CD8-positive, alpha-beta memory T cell (primary cell): ENCODE measurements around the gene TOMT. TPM values are rescaled to one million over a fixed set of nuclear protein-coding genes. Genes with fewer than 3 reads are reported as not detected.
"Not testable (repeated sequence)": the region's sequence is repeated elsewhere in the genome, so short reads cannot be mapped to it uniquely, and the experiment has no call there.

Experiments used
- CTCF ChIA-PET: fragments of 350-600 bp; sonication (Branson Sonifier 250); formaldehyde crosslinking; loops from one replicate; lab custom pipeline; 2021; ENCODE audit warnings: antibody characterized with exemption; lab: Charles Lee
- POLR2A ChIA-PET: fragments of 350-600 bp; sonication (Branson Sonifier 250); formaldehyde crosslinking; loops from one replicate; lab custom pipeline; 2021; ENCODE audit warnings: antibody characterized with exemption; lab: Charles Lee
- DNase-seq, 5 donors: peaks; one replicate each; pipeline versions ENCODE4 v3.0.0 to v3.0.0-alpha.2; 2020 to 2022; ENCODE audit warnings: mixed read lengths in 1 of 5
- H3K27ac ChIP-seq: one replicate; pipeline ENCODE4 v1.7.0; 2013; ENCODE audit warnings: low read depth, mild to moderate bottlenecking, low read length, moderate library complexity
- H3K27me3 ChIP-seq: 2 replicates; pipeline ENCODE4 v1.7.0; 2013; ENCODE audit warnings: low read length, mild to moderate bottlenecking; ENCODE audit not compliant: insufficient read depth, poor library complexity, severe bottlenecking
- H3K36me3 ChIP-seq: 2 replicates; pipeline ENCODE4 v1.7.0; 2013; ENCODE audit warnings: mild to moderate bottlenecking, low read length, moderate library complexity; ENCODE audit not compliant: insufficient read depth
- H3K4me1 ChIP-seq: 2 replicates; pipeline ENCODE4 v1.7.0; 2013; ENCODE audit warnings: mild to moderate bottlenecking, low read length, moderate library complexity; ENCODE audit not compliant: insufficient read depth
- H3K4me3 ChIP-seq: 2 replicates; pipeline ENCODE4 v1.7.0; 2013; ENCODE audit warnings: mild to moderate bottlenecking, low read length
- H3K9me3 ChIP-seq: 2 replicates; pipeline ENCODE4 v1.7.0; 2013; ENCODE audit warnings: mild to moderate bottlenecking, low read length
- H3K27ac Mint-ChIP-seq, 8 donors: one replicate each; pipeline ENCODE4 v1.8.0; 2020 to 2021; ENCODE audit warnings: mixed read lengths in 8 of 8, mild to moderate bottlenecking in 6 of 8, inconsistent platforms in 3 of 8, moderate library complexity in 3 of 8
- H3K27me3 Mint-ChIP-seq, 2 donors: one replicate each; pipeline ENCODE4 v1.8.0; 2020 to 2021; ENCODE audit warnings: mixed read lengths in 2 of 2, mild to moderate bottlenecking in 1 of 2, moderate library complexity in 1 of 2
- H3K36me3 Mint-ChIP-seq, 3 donors: one replicate each; pipeline ENCODE4 v1.8.0; 2020 to 2021; ENCODE audit warnings: mixed read lengths in 3 of 3, inconsistent platforms in 1 of 3, mild to moderate bottlenecking in 1 of 3
- H3K4me1 Mint-ChIP-seq, 3 donors: one replicate each; pipeline ENCODE4 v1.8.0; 2020 to 2021; ENCODE audit warnings: mixed read lengths in 3 of 3, inconsistent platforms in 1 of 3, mild to moderate bottlenecking in 1 of 3
- H3K4me3 Mint-ChIP-seq, 7 donors: one replicate each; pipeline ENCODE4 v1.8.0; 2020 to 2021; ENCODE audit warnings: mixed read lengths in 7 of 7, mild to moderate bottlenecking in 6 of 7, moderate library complexity in 4 of 7, inconsistent platforms in 2 of 7
- H3K9me3 Mint-ChIP-seq, 5 donors: one replicate each; pipeline ENCODE4 v1.8.0; 2020 to 2022; ENCODE audit warnings: mixed read lengths in 5 of 5, mild to moderate bottlenecking in 3 of 5, moderate library complexity in 2 of 5, inconsistent platforms in 1 of 5
- polyA plus RNA-seq: library from polyadenylated mRNA; unstranded; fragments of 300-500 nt; fragmentation: Illumina TruSeq; gene quantifications from one replicate; pipeline ENCODE4 v1.2.3, GENCODE V29; 2021
- total RNA-seq, 2 experiments: library from RNA; stranded (reverse); gene quantifications; one replicate each; pipeline ENCODE4 v1.2.3, GENCODE V29; 2021

TOMT gene
- total and polyA plus RNA-seq, 3 experiments from 2014 or later: not detected

- CTCF ChIA-PET: interaction anchor here (2.2 to 8.6 kb wide), 2 partner anchors 10 to 129 kb away, joined by 8 to 40 read pairs; no protein-coding TSS in a partner anchor
- H3K27me3 Mint-ChIP-seq, H3K9me3 Mint-ChIP-seq, H3K27ac Mint-ChIP-seq, H3K27ac ChIP-seq, H3K36me3 Mint-ChIP-seq, H3K4me3 Mint-ChIP-seq, H3K4me1 ChIP-seq, H3K36me3 ChIP-seq, H3K27me3 ChIP-seq, H3K4me3 ChIP-seq, DNase-seq, H3K4me1 Mint-ChIP-seq, H3K9me3 ChIP-seq: not testable (repeated sequence)
- POLR2A ChIA-PET: interaction anchor here (0.8 kb wide), 1 partner anchor 9 kb away, joined by 3 read pairs; no protein-coding TSS in a partner anchor
Measured at GRCh38 chr11:72153874-72154273, 48.1 kb downstream of the TOMT start.

- H3K27ac ChIP-seq: no peak overlapping the region
- Mint-ChIP-seq H3K27ac (peak overlapping the region in 1 of 8 donors; percentile 25), H3K27me3 (peaks cover 6 to 13% of the 10 kb centered on the region in 2 donors), H3K4me1 (no peaks in the 10 kb centered on the region), H3K9me3 (no peaks in the 10 kb centered on the region), H3K4me3 (no peak overlapping the region), H3K36me3 (no peaks in the 10 kb centered on the region)
- no peaks in the 10 kb centered on the region for H3K9me3 ChIP-seq
- ChIA-PET CTCF (interaction anchor here (1.1 to 8.6 kb wide), 3 partner anchors 11 to 140 kb away, joined by 3 to 40 read pairs (median 8); no protein-coding TSS in a partner anchor), POLR2A (no interaction called here)
- no peak overlapping the region for H3K4me3 ChIP-seq
- no peaks in the 10 kb centered on the region for H3K36me3 ChIP-seq
- H3K4me1 ChIP-seq: no peaks in the 10 kb centered on the region
- no peak for DNase-seq
- no peaks in the 10 kb centered on the region for H3K27me3 ChIP-seq
Measured at GRCh38 chr11:72154816-72155215, 49.1 kb downstream of the TOMT start.

GRCh38 chr11:72155751-72156150 is 50.0 kb downstream of the TOMT start:
- no peaks in the 10 kb centered on the region for H3K4me1 Mint-ChIP-seq
- ChIA-PET CTCF (interaction anchor here (8.6 kb wide), 1 partner anchor 12 kb away, joined by 40 read pairs; no protein-coding TSS in a partner anchor), POLR2A (no interaction called here)
- H3K4me1 ChIP-seq: no peaks in the 10 kb centered on the region
- H3K9me3 ChIP-seq: no peaks in the 10 kb centered on the region
- H3K4me3 Mint-ChIP-seq: no peak overlapping the region
- no peaks in the 10 kb centered on the region for H3K27me3 ChIP-seq
- H3K27me3 Mint-ChIP-seq: peaks cover 6 to 19% of the 10 kb centered on the region in 2 donors
- no peak overlapping the region for H3K27ac ChIP-seq
- no peaks in the 10 kb centered on the region for H3K9me3 Mint-ChIP-seq
- no peak overlapping the region for H3K4me3 ChIP-seq
- no peaks in the 10 kb centered on the region for H3K36me3 ChIP-seq
- H3K27ac Mint-ChIP-seq: no peak overlapping the region
- DNase-seq: no peak
- no peaks in the 10 kb centered on the region for H3K36me3 Mint-ChIP-seq

GRCh38 chr11:72157131-72157530 is 51.4 kb downstream of the TOMT start:
- Mint-ChIP-seq H3K9me3 (no peaks in the 10 kb centered on the region), H3K4me3 (no peak overlapping the region), H3K36me3 (no peaks in the 10 kb centered on the region), H3K27ac (no peak overlapping the region), H3K4me1 (no peaks in the 10 kb centered on the region), H3K27me3 (peaks cover 8 to 24% of the 10 kb centered on the region in 2 donors)
- ChIA-PET CTCF (interaction anchor here (1.2 to 8.6 kb wide), 2 partner anchors 13 to 27 kb away, joined by 4 to 40 read pairs; no protein-coding TSS in a partner anchor), POLR2A (no interaction called here)
- H3K9me3 ChIP-seq: no peaks in the 10 kb centered on the region
- no peak overlapping the region for H3K4me3 ChIP-seq
- H3K27me3 ChIP-seq: no peaks in the 10 kb centered on the region
- H3K27ac ChIP-seq: no peak overlapping the region
- no peak for DNase-seq
- no peaks in the 10 kb centered on the region for H3K36me3 ChIP-seq
- H3K4me1 ChIP-seq: no peaks in the 10 kb centered on the region

Other genes starting within 250 kb of the TOMT start
- not detected for gene DEFB131B, start 227.5 kb upstream of the TOMT start, total RNA-seq
- gene DEFB131B, start 227.5 kb upstream of the TOMT start, polyA plus RNA-seq: not detected
- 10 to 100 TPM; 12.7 to 13.0 TPM for gene XNDC1N, start 177.3 kb upstream of the TOMT start, total RNA-seq
- gene XNDC1N, start 177.3 kb upstream of the TOMT start, polyA plus RNA-seq: 5.2 TPM
- gene RNF121, start 176.9 kb upstream of the TOMT start, total RNA-seq: 10 to 100 TPM; 57.3 to 62.1 TPM
- gene RNF121, start 176.9 kb upstream of the TOMT start, polyA plus RNA-seq: 9.4 TPM
- 1 to 10 TPM; 8.5 to 9.5 TPM for gene IL18BP, start 107.0 kb upstream of the TOMT start, total RNA-seq
- 21.8 TPM for gene IL18BP, start 107.0 kb upstream of the TOMT start, polyA plus RNA-seq
- gene NUMA1, start 25.4 kb upstream of the TOMT start, total RNA-seq: 100 to 1,000 TPM; 106 to 110 TPM
- gene NUMA1, start 25.4 kb upstream of the TOMT start, polyA plus RNA-seq: 73.5 TPM
- 1 to 10 TPM; 8.2 to 8.9 TPM for gene LRRC51, start 25.1 kb upstream of the TOMT start, total RNA-seq
- gene LRRC51, start 25.1 kb upstream of the TOMT start, polyA plus RNA-seq: 2.6 TPM
- gene LAMTOR1, start 2.6 kb upstream of the TOMT start, total RNA-seq: 10 to 100 TPM; 77.3 to 79.2 TPM
- gene LAMTOR1, start 2.6 kb upstream of the TOMT start, polyA plus RNA-seq: 82.3 TPM
- gene ANAPC15, start 6.8 kb downstream of the TOMT start, total RNA-seq: 10 to 100 TPM; 63.3 to 66.2 TPM
- 79.0 TPM for gene ANAPC15, start 6.8 kb downstream of the TOMT start, polyA plus RNA-seq
- gene FOLR3, start 29.8 kb downstream of the TOMT start, total RNA-seq: not detected
- not detected for gene FOLR3, start 29.8 kb downstream of the TOMT start, polyA plus RNA-seq
- gene FOLR1, start 86.2 kb downstream of the TOMT start, total RNA-seq: not detected
- not detected for gene FOLR1, start 86.2 kb downstream of the TOMT start, polyA plus RNA-seq
- under 1 TPM in 1 of 2 experiments, not detected in 1; 0.26 TPM for gene FOLR2, start 110.9 kb downstream of the TOMT start, total RNA-seq
- not detected for gene FOLR2, start 110.9 kb downstream of the TOMT start, polyA plus RNA-seq
- gene INPPL1, start 118.8 kb downstream of the TOMT start, total RNA-seq: 100 to 1,000 TPM in 1 of 2 experiments, 10 to 100 TPM in 1; 97.2 to 103 TPM
- 11.3 TPM for gene INPPL1, start 118.8 kb downstream of the TOMT start, polyA plus RNA-seq
- gene PHOX2A, start 138.3 kb downstream of the TOMT start, total RNA-seq: not detected
- gene PHOX2A, start 138.3 kb downstream of the TOMT start, polyA plus RNA-seq: not detected